ENCODE measurements around the gene DLG1.

- TF ChIP-seq CTCF (IDR thresholded peaks at IDR 0.05) (no peak), POLR2A (IDR thresholded peaks at IDR 0.05) (no peak)
Measured at GRCh38 chr3:197289726-197290125, 8.7 kb downstream of the DLG1 start.
